Measurements from ENCODE around the gene SLC6A19.

SLC6A19 gene

GRCh38 chr5:1167361-1167727, 34.1 kb upstream of the SLC6A19 start:
- DNase-seq: no peak

- DNase-seq: peak; percentile 76
Observed at GRCh38 chr5:1167728-1168709, 33.4 kb upstream of the SLC6A19 start.

GRCh38 chr5:1168796-1169195, 32.6 kb upstream of the SLC6A19 start:
- DNase-seq: no peak

DNA sequence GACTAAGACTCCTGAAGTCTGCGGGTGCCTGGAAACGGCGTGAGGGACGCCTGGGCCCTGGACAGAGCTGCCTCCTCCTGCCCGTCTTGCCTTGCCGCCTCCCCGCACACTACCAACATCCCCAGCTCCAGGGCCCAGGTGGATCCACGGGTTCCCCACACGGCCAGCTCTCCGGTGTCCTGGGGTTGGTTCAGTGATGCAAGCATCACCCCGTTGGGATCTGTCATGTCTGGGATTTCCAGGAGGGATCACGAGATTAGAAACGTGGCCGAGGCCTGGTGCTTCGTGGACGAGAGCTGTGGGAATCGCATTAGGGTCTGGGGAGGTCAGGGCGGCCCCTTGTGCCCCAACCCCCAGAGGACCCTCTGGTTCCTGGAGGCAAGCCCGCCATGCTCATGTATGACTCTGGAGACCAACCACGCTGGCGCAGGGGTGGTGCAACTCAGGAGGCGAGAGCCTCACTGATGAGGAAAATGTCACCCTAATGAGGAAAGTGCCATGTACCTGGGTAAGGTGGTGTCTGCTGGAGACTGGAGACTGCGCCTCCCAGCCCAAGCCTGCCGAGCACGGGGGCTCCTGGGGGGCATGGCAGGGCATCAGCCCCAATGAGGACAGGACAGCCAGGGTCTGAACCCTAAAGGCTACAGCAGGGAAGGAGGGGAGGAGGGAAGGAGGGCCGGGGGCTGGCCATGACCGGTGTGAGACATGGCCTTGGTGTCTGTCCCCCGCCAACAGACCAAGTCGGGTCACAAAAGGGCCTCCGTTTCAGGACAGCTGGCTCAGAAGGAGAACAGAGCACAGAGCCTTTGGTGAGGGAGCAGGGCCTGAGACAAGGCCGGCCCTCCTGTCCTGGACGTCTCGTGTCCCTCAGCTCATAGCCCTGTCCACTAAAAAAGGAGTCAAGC, 31.9 kb upstream of the SLC6A19 start:
- DNase-seq: no peak

DNA sequence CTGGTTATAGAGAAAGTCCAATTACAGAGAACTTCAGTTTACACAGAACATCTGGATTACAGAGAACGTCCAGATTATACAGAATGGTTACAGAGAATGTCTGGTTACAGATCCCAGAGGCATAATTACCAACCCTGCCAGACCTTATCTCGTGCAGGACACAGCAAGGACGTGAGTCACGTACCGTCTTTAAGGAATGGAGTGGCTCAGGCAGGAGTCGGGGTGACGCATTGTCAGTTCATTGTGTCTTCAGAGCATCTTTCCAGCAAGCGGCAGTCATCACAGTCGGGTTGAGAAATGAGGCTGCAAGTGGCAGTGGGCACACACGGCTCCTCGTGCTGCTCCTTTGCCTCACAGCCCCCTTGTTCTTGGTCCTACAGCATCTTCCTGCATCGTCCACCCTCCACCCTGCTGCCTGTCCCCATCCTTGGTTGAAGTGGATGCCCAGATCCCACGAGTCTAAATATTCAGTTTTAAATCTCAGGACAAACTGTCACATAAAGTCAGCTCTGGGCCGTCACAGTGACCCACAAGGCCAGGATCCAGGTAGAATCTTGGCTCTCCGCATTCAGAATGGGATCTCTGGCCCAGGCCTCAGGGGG, 30.0 kb upstream of the SLC6A19 start:
- no peak for DNase-seq

GRCh38 chr5:1172007-1172581, 29.3 kb upstream of the SLC6A19 start:
- DNase-seq: no peak

GRCh38 chr5:1172670-1173404, 28.6 kb upstream of the SLC6A19 start:
- DNase-seq: no peak

GRCh38 chr5:1173485-1174070, 27.8 kb upstream of the SLC6A19 start:
- DNase-seq: no peak

DNA sequence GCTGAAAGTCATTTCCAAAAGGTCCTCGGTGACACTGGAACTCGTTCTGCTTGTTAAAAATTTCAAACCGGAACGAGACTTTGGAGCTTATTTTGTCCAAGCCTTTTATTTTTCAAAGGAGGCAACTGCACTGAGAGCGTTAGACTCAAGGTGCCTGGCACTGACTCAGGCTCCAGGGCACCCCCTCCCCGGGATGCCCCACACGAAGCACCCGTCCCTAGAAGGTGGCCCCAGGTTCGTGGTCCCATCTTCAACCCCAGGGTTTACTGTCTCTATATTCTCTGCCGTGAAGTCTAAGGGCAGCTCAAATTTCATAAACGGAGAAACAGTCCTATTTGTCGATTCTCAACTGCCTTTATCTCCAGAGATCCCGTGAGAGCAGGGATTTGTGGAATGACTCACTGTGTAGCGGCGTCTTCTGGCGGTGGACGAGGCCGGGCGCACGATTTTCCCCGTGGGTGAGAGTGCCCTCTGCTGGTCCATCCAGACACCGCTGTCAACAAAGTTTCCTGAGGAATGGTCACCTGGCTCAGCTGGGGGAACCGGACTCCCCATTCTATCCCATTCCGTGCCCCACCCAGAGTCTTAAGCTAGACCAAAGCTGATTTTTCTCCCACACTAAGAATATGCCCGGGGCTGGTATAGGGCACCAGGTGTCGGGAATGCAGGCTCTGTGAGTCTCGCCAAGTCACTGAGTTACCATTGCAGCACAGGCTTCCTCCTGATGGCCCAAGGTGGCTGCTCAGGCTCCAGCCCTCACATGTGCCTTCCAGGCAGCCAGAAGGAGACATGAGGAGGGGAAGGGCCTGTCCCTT, 27.1 kb upstream of the SLC6A19 start:
- peak; percentile 44 for DNase-seq

GRCh38 chr5:1175015-1175414, 26.4 kb upstream of the SLC6A19 start:
- DNase-seq: no peak

GRCh38 chr5:1175801-1176472, 25.5 kb upstream of the SLC6A19 start:
- no peak for DNase-seq

DNA sequence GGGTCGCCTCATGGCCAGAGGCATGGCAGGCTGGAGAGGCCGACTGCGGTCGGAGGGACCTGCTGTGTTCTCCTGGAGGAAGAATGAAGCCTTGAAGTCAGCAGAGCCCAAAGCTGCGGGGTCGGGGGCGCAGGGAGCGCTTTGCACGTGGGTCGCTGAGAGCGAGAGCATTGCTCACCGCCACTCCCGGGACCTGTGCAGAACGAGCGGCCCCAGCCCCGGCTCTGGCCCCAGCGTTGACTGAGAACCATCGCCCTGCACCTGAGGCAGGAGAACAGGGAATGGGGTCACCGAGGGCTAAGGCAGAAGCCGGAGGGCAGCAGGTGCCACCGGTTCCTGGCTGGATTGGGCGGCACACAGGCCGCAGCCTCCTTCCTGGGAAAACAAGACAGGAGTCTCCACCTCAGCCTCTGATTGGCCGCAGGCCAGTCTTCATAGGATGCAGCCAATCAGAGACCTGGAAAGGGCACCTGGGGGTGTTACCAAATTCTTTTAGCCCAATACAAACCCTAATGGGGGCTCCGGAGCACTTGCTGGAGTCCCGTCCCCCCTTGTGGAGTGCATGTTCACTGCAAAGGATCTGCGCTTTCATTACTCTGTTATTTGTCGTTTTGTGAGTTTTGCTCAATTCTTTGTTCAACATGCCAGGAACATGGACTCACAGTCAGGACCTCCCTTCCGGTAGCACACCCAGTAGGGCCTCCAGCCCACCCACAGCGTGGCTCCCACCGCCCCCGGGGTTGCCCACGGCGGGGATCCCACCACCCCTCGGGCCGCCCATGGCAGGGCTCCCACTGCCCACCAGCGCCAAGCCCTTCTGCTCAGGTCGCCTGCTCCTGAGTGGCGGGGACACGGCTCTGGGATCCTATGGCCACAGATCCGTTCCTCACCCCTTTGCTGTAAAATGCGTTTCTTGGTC, 24.7 kb upstream of the SLC6A19 start:
- DNase-seq: no peak

DNA sequence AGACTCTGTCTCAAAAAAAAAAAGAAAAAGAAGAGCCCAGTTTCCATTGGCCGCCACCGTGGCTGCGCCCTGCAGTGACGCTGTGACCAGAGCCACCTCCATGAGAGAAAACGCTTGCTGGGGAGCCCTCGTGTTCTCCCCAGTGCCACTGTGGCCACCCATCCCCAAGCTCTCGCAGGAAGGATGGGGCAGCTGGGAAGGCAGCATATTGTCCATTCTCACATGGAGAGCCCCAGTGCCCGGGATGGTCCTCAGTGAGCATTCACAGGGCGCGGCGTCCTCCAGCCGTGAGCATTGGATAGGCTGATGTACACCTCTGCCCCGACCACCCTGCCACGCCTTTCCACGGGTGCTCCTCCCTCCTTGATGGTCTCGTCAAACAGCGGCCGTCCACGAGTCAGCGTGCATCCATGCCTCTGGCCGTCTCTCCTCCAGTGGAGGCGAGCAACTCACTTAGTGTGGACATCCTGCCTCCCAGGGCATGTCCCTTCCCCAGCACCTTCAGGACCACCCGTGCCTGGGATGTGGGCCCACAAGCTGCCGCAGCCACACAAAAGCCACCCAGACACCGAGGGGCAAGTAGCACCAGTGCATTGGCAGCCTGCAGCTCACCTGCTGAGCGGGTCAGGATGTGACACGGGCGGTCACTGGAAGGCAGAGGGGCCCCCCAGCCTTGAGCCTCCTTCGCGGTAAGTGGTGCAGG, 23.4 kb upstream of the SLC6A19 start:
- no peak for DNase-seq

- DNase-seq: no peak
Observed at GRCh38 chr5:1178529-1179382, 22.6 kb upstream of the SLC6A19 start.

DNA sequence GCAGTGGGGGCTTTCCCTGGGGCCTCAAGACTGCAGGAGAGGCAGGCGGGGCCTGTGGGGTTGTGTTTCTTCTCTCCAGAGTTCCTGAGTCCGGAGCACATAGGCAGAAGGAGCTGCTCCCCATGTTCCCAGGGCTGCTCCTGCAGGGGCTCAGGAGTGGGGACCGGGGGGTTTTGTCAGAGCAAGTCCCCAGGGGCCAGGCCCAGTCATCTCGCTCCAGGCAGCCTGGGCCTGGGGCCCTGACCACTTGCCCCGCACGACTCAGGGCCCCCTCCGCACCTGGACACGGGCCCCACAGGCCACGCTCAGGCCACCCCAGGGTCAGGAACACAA, 22.0 kb upstream of the SLC6A19 start:
- no peak for DNase-seq

- DNase-seq: no peak
Observed at GRCh38 chr5:1180096-1180495, 21.3 kb upstream of the SLC6A19 start.

DNA sequence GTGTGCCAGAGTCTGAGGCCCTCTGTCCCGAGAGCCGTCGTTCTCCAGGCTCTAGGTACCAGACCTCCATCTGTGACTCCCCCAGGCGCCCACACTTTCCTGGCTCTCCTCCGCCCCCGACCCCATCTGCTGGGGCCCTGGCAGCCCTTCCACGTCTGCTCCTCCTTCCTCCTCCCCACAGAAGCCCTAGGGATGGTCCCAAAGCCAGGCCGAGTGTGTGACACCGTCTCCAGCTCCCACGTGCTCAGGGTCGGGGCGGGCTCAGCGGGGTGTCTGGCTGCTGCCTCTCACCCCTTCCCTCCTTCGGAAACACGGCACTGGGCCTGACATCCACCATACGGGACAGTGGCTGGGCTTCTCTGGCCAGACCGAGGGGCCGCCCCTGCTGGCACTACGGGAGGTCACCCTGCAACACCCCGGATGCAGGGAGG, 20.5 kb upstream of the SLC6A19 start:
- DNase-seq: no peak

Data from COR-L47 (cell line).